Fibroblast of the aortic adventitia (primary cell): Measurements from ENCODE around the gene IL4I1. TPM values are rescaled to one million over a fixed set of nuclear protein-coding genes. Genes with fewer than 3 reads are reported as not detected.
A peak's percentile ranks its signal among the peaks of the same experiment; 100 is the strongest.
"Not testable (repeated sequence)": the region's sequence is repeated elsewhere in the genome, so short reads cannot be mapped to it uniquely, and the experiment has no call there.

Experiments used
- DNase-seq: peaks from one replicate; pipeline ENCODE4 v3.0.0-alpha.2; 2010; ENCODE audit warnings: low read depth
- H3K4me3 ChIP-seq: 2 replicates; pipeline ENCODE4 v1.5.1; 2011; ENCODE audit warnings: low read depth, mild to moderate bottlenecking, control low read depth, low read length, moderate library complexity
- total RNA-seq: library from RNA; depleted of rRNA; stranded (reverse); fragments of >200 nt; gene quantifications from 2 replicates; pipeline ENCODE4 v1.2.3, GENCODE V29; 2012; ENCODE audit warnings: low replicate concordance
- TF ChIP-seq, protein P1 (sequence below): IDR thresholded peaks from 2 replicates; pipeline ENCODE4 v1.5.1; 2011; ENCODE audit warnings: mild to moderate bottlenecking, low read length, control low read depth, inconsistent platforms; ENCODE audit not compliant: insufficient read depth

The IL4I1 gene, protein sequence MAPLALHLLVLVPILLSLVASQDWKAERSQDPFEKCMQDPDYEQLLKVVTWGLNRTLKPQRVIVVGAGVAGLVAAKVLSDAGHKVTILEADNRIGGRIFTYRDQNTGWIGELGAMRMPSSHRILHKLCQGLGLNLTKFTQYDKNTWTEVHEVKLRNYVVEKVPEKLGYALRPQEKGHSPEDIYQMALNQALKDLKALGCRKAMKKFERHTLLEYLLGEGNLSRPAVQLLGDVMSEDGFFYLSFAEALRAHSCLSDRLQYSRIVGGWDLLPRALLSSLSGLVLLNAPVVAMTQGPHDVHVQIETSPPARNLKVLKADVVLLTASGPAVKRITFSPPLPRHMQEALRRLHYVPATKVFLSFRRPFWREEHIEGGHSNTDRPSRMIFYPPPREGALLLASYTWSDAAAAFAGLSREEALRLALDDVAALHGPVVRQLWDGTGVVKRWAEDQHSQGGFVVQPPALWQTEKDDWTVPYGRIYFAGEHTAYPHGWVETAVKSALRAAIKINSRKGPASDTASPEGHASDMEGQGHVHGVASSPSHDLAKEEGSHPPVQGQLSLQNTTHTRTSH
- 1.1 TPM in 1 of 2 replicates, not detected in the other for total RNA-seq

DNA sequence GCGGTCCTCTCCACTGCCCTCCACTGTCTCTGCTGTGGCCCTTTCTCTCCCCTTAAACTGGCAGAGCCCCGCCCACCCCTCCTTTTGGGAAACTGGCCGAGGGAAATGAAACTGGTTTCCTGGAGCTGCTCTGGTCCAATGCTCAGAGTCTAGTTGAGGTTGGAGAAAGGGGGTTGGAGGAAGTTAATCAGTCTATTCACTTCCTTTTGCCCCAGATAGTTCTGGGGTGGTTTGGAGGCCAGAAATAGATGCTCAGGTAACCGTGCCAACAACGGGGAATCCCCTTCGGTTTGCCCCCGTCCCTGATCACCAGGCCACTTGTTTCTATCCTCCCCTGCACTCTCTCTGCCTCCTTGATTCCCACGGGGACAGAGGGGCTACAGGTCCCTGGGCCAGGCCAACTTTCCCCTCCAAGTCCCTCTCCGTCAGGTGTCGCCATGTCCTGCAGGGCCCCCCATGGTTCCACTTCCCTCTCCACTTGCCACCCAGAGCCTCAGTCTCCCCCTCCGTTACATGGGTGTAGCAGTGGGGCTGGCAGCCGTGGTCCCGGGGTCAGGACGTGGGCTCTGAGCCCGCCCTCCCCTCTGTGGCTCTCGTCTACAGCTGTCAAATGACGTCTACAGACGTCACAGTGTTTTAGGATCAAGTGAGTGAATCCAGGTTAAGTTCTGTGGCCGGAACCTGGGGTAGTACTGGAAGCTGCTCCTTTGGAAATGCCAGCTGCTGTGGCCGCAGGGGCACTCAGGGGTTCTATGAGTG, at the start of gene IL4I1:
IL4I1 (minus strand) TSS at position 25 of the 759 bp plus-strand sequence. CDS start 727 bp downstream, outside the sequence.
- H3K4me3 ChIP-seq: no peak within 1 kb of the TSS
- peak; percentile 42 for DNase-seq

DNA sequence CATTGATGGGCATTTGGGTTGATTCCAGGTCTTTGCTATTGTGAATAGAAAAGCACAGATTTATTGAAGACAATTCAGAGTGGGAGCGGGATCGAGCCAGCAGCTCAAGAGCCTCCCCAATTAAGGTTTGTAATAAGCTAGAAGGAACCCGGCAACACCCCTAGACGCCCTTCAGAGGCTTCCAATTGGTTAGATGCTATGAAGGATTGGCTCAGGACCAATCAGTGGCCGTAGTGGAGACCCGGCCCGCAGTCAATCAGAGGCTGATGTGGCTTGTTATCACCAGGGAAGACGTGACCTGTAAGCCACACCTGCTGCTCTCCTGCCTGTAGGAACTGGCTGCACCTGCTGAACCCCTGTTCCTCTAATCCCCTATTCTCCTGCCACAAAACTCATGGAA, 49.7 kb upstream of the IL4I1 start:
- TF ChIP-seq, protein P1, sequence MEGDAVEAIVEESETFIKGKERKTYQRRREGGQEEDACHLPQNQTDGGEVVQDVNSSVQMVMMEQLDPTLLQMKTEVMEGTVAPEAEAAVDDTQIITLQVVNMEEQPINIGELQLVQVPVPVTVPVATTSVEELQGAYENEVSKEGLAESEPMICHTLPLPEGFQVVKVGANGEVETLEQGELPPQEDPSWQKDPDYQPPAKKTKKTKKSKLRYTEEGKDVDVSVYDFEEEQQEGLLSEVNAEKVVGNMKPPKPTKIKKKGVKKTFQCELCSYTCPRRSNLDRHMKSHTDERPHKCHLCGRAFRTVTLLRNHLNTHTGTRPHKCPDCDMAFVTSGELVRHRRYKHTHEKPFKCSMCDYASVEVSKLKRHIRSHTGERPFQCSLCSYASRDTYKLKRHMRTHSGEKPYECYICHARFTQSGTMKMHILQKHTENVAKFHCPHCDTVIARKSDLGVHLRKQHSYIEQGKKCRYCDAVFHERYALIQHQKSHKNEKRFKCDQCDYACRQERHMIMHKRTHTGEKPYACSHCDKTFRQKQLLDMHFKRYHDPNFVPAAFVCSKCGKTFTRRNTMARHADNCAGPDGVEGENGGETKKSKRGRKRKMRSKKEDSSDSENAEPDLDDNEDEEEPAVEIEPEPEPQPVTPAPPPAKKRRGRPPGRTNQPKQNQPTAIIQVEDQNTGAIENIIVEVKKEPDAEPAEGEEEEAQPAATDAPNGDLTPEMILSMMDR: no peak
- H3K4me3 ChIP-seq: no peak overlapping the region
- DNase-seq: no peak

More for the DNA sequence above, at the start of gene IL4I1:
- TF ChIP-seq, protein P1: no peak

DNA sequence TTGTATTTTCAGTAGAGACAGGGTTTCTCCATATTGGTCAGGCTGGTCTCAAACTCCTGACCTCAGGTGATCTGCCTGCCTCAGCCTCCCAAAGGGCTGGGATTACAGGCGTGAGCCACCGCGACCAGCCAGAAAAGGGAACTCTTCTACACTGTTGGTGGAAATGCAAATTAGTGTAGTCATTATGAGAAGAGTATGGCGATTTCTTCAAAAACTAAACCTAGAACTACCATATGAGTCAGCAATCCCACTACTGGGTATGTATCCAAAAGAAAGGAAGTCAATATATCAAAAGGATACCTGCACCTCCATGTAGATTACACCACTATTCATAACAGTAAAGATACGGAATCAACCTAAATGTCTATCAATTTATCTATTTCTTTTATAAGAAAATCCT, 47.9 kb upstream of the IL4I1 start:
- DNase-seq, H3K4me3 ChIP-seq: not testable (repeated sequence)

DNA sequence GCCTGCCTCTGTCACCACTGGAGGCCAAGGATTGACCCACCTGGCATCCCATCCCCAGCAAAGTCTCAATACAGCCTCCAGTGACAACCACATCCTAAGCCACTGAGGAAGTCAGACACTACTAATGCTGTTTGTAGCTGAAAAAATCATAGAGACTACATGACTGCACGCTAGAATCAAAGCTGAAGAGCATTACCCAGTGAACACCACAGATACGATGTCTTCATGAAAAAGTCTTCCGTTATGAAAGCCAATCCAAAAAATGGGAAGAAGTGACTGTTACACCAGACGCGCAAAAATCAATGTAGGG, 43.8 kb upstream of the IL4I1 start:
- H3K4me3 ChIP-seq: no peak overlapping the region
- TF ChIP-seq, protein P1: no peak
- DNase-seq: no peak

DNA sequence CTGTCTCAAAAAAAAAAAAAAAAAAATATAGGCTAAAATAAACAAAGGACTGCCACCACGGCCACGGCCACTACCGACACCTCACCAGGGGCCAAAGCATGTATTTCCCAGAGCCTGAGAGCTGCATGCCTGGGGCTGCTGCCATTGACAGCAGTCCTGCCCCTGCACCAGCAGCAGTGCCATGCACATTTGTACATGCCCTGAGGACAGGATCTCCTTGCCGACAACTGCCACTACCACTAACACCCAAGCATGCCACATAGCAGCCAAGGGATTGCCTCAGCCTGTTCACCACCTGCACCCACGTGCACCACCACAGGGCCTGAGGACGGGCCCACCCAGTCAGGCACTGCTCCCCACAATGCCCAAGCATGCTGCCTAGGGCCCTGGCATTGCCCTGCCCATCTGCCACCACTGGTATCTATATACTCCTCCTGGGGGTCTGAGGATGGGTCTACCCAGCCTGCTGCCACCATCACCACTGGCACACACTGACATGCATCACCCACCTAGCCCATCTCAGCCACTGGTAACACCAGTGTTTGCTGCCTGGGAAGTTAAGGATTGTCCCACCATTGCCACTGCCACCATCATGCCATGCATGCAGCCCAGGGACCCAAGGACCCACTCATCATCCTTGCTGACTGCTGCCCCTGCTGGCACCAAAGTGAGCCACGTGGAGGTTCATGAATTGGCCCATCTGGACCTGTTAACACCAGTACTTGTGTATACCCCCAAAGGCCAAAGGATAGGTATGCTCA, 43.2 kb upstream of the IL4I1 start:
- H3K4me3 ChIP-seq: no peak overlapping the region
- no peak for DNase-seq
- TF ChIP-seq, protein P1: no peak

DNA sequence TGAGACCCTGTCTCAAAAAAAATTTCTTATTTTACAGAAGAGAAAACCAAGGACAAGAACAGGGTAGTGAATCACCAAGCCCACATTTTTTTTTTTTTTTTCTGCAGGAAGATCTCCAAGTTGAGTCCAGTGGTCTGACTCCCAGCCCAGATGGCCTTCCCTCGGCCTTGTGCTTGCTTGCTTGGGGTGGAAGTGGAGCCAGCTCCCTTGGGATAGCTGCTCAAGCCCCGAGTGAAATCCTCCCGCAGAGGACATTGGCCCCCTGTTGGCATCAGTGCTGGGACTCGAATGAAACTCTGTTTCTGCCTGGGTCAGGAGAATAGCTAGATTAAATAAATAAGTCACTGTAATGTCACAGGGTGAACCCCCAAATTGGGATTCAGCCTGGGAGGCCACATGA, 42.0 kb upstream of the IL4I1 start:
- TF ChIP-seq, protein P1: no peak
- H3K4me3 ChIP-seq: no peak overlapping the region
- DNase-seq: no peak
